Endothelial cell (in vitro differentiated cells): ENCODE measurements around the gene C3AR1. TPM values are rescaled to one million over a fixed set of nuclear protein-coding genes. Genes with fewer than 3 reads are reported as not detected.
A peak's percentile ranks its signal among the peaks of the same experiment; 100 is the strongest.
"Not testable (repeated sequence)": the region's sequence is repeated elsewhere in the genome, so short reads cannot be mapped to it uniquely, and the experiment has no call there.

Source experiments
- DNase-seq: peaks from one replicate; pipeline ENCODE4 v3.0.0; 2021; ENCODE audit warnings: low spot score
- H3K27ac Mint-ChIP-seq: one replicate; pipeline ENCODE4 v1.8.0; 2021; ENCODE audit warnings: mixed read lengths, inconsistent platforms; ENCODE audit not compliant: unreplicated experiment
- H3K27me3 Mint-ChIP-seq: one replicate; pipeline ENCODE4 v1.8.0; 2021; ENCODE audit warnings: mild to moderate bottlenecking, moderate library complexity, mixed read lengths, inconsistent platforms; ENCODE audit not compliant: unreplicated experiment
- H3K36me3 Mint-ChIP-seq: one replicate; pipeline ENCODE4 v1.8.0; 2021; ENCODE audit warnings: mild to moderate bottlenecking, low read depth, mixed read lengths, inconsistent platforms; ENCODE audit not compliant: unreplicated experiment
- H3K4me1 Mint-ChIP-seq: one replicate; pipeline ENCODE4 v1.8.0; 2021; ENCODE audit warnings: mild to moderate bottlenecking, mixed read lengths, inconsistent platforms; ENCODE audit not compliant: unreplicated experiment
- H3K4me3 Mint-ChIP-seq: one replicate; pipeline ENCODE4 v1.8.0; 2021; ENCODE audit warnings: mild to moderate bottlenecking, mixed read lengths, inconsistent platforms; ENCODE audit not compliant: unreplicated experiment
- H3K9me3 Mint-ChIP-seq: one replicate; pipeline ENCODE4 v1.8.0; 2021; ENCODE audit warnings: mixed read lengths, inconsistent platforms; ENCODE audit not compliant: unreplicated experiment
- long read RNA-seq: library from polyadenylated mRNA; unstranded; transcript quantifications from one replicate; pipeline ENCODE4 v2.0.0, GENCODE V29; 2020; ENCODE audit not compliant: unreplicated experiment
- total RNA-seq: library from RNA; stranded (reverse); fragmentation: NEBNext Ultra II Directional; extraction: Animal tissue kit (Norgen Biotek cat#: 25700); gene quantifications from one replicate; pipeline ENCODE4 v1.2.1, GENCODE V29; 2021; ENCODE audit not compliant: unreplicated experiment
- TF ChIP-seq, protein P1 (sequence below): fragments of 200-600 bp; sonication (generic); IDR thresholded peaks from one replicate; pipeline ENCODE4 v1.5.0; 2021; ENCODE audit warnings: antibody characterized with exemption; ENCODE audit not compliant: unreplicated experiment

The C3AR1 gene
- 0.49 TPM for total RNA-seq
- long read RNA-seq: 0 reads

DNA sequence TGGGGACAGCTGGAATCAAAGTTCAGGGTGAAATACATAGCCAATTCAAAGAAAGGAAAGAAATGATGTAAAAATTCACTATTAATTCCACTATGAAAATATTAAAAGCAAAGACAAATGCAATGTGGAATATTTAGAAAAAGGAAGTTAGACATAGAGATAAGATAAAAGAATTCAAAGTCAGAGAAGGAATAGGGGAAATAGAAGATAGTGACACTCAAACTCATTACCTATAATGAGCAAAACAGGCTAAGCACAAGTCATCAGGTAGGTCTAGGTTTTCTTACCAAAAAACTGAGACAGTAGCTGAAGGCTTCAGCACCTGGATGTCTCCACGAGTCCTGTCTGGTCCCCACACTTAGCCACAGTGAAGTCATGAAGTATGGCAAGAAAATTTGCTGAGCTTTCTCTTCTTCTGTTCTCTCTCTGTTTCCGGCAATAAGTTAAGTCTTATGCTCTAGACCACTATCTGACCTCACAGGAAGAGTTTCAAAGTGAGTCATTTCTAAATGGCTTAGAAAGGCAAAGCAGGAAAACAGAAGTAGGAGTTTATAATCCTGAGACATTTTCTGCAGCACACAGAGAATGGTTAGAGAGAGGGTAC, at the start of gene C3AR1:
Gene C3AR1, minus strand, starts transcription at position 369 of the 604 bp plus-strand sequence. CDS start 6,174 bp downstream, outside the sequence.
- Mint-ChIP-seq H3K27ac (peak within 1 kb of the TSS; percentile 6), H3K4me1 (peaks cover 15% of the 10 kb centered on the region), H3K9me3 (no peaks in the 10 kb centered on the region), H3K36me3 (peaks cover 4% of the 10 kb centered on the region), H3K4me3 (no peak within 1 kb of the TSS), H3K27me3 (peaks cover 4% of the 10 kb centered on the region)
- TF ChIP-seq, protein P1, sequence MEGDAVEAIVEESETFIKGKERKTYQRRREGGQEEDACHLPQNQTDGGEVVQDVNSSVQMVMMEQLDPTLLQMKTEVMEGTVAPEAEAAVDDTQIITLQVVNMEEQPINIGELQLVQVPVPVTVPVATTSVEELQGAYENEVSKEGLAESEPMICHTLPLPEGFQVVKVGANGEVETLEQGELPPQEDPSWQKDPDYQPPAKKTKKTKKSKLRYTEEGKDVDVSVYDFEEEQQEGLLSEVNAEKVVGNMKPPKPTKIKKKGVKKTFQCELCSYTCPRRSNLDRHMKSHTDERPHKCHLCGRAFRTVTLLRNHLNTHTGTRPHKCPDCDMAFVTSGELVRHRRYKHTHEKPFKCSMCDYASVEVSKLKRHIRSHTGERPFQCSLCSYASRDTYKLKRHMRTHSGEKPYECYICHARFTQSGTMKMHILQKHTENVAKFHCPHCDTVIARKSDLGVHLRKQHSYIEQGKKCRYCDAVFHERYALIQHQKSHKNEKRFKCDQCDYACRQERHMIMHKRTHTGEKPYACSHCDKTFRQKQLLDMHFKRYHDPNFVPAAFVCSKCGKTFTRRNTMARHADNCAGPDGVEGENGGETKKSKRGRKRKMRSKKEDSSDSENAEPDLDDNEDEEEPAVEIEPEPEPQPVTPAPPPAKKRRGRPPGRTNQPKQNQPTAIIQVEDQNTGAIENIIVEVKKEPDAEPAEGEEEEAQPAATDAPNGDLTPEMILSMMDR: no peak
- DNase-seq: no peak

DNA sequence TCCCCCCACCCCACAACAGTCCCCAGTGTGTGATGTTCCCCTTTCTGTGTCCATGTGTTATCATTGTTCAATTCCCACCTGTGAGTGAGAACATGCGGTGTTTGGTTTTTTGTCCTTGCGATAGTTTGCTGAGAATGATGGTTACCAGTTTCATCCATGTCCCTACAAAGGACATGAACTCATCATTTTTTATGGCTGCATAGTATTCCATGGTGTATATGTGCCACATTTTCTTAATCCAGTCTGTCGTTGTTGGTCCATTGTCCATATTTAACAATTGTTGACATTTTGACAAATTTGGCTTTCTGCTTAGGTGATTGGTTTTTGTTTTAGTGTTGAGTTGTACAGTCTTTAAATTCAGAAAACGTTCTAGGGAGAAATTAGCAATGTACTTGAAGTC, 47.0 kb upstream of the C3AR1 start:
- not testable (repeated sequence) for DNase-seq, H3K36me3 Mint-ChIP-seq, H3K27ac Mint-ChIP-seq, H3K4me1 Mint-ChIP-seq, H3K9me3 Mint-ChIP-seq, H3K27me3 Mint-ChIP-seq, H3K4me3 Mint-ChIP-seq

DNA sequence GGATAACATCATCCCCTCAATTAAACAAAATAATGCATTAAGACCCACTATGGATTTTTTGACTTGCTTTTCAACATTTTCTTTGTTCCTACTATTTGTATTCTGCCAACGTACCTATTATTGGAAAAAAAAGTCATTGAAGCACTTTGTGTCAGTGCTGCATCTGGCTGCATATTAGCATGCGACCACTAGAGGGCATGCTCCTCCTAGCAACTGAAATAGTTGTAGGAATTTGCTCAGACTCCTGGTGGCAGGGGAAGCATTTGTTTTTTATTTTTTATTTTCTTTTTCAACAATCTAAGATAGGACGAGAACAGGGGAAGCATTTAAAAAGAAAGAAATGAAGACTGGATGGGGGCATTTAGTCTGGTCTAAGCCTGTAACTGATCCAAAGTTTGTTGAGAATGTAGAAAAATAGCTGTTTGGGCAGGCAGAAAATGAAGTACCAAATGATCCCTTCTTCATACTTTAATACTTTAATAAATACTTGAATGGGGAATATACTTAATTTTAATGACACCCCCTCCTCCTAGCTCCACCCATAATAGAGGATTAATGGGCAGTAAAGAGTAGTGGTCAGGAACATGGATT, 42.7 kb upstream of the C3AR1 start:
- Mint-ChIP-seq H3K27ac (no peak overlapping the region), H3K4me3 (no peak overlapping the region), H3K9me3 (no peaks in the 10 kb centered on the region), H3K36me3 (peaks cover 4% of the 10 kb centered on the region), H3K27me3 (peaks cover 2% of the 10 kb centered on the region), H3K4me1 (no peaks in the 10 kb centered on the region)
- TF ChIP-seq, protein P1: peak; percentile 97
- DNase-seq: peak; percentile 76

- TF ChIP-seq, protein P1: no peak
- no peaks in the 10 kb centered on the region for H3K9me3 Mint-ChIP-seq
- peaks cover 25% of the 10 kb centered on the region for H3K36me3 Mint-ChIP-seq
- DNase-seq: no peak
- H3K4me1 Mint-ChIP-seq: no peaks in the 10 kb centered on the region
- H3K27me3 Mint-ChIP-seq: no peaks in the 10 kb centered on the region
- H3K27ac Mint-ChIP-seq: no peak overlapping the region
- no peak overlapping the region for H3K4me3 Mint-ChIP-seq
Measured at GRCh38 chr12:8099235-8099634, 33.1 kb upstream of the C3AR1 start.

DNA sequence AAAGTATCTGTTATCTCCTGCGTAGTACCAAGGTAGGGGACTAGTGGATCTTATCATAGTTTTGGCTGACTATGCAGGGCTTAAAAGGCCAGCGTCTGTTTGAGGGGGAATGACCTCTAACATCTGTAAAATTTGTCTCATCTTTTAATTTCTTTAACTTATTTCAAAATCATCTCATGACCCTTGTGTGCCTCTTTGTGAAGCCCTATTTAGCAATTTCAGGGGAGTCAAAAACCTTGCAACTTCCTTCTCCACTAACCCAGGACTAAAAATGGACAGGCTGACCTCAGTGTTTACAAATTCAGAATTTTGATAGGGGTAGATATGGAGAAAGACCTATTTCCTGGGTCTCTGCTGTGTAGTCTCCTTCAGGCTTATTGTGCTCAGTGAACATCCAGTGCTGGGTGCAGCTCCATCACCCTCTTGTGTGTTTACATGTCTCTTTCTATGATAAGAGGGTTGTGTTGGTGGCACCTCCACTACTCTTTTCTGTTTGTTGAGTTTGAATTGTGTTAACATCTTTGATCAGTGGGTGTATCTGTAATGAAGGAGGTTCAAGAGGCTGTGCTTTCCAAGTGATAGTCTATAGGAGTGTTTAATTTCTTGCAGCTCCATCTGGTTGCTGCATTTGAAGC, 30.2 kb upstream of the C3AR1 start:
- no peaks in the 10 kb centered on the region for H3K27me3 Mint-ChIP-seq
- no peak overlapping the region for H3K27ac Mint-ChIP-seq
- no peak for DNase-seq
- no peaks in the 10 kb centered on the region for H3K4me1 Mint-ChIP-seq
- peaks cover 40% of the 10 kb centered on the region for H3K36me3 Mint-ChIP-seq
- TF ChIP-seq, protein P1: no peak
- H3K4me3 Mint-ChIP-seq: no peak overlapping the region
- no peaks in the 10 kb centered on the region for H3K9me3 Mint-ChIP-seq
